ENCODE data around the gene GBE1. TPM values are rescaled to one million over a fixed set of nuclear protein-coding genes. Genes with fewer than 3 reads are reported as not detected.

GBE1 gene
- total and polyA plus RNA-seq, 2 donors (not counting 1 experiment from before 2014, with no cell fraction given), result 153 to 232 TPM

DNA sequence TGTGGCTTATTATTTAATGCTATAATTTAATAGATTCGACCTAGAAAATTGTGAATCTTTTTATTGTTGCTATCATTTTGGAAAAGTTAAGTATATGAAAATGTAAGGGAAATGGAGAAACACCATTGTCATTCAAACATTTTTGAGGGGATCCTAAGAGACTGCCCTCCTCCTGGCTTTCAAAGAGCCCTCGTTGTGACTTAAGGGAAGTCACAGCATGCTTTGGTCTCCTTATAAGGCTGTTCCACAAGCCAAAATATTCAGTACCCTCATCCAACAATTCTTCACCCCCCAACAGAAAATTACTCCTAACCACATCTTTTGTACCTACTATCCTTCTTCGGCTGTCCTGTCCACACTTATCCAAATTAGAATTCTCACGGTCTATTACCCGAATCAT lies 140.2 kb downstream of the GBE1 start:
- Histone ChIP-seq H3K4me1 (ENCODE audit: control insufficient read depth, extremely low read depth, insufficient read depth, low read length) (no peaks in the 10 kb centered on the region), H3K36me3 (ENCODE audit: control insufficient read depth, insufficient read depth, low read length) (no peaks in the 10 kb centered on the region), H4K20me1 (ENCODE audit: control insufficient read depth, extremely low read depth, insufficient read depth, low read length) (no peaks in the 10 kb centered on the region), H3K9ac (ENCODE audit: insufficient read depth, low read length) (no peak overlapping the region), H3K4me2 (ENCODE audit: extremely low read depth, insufficient read depth, low read length) (no peak overlapping the region), H3K9me3 (ENCODE audit: control insufficient read depth, insufficient read depth, low read depth, low read length) (no peaks in the 10 kb centered on the region), H3K27me3 (ENCODE audit: control insufficient read depth, insufficient read depth, low read length) (no peaks in the 10 kb centered on the region), H2AFZ (ENCODE audit: low read length) (no peak overlapping the region), H3K4me3 (replicated peaks in 1 of 4; ENCODE audit: control extremely low read depth in 1 of 4, insufficient read depth in 1 of 4, low read depth in 3 of 4, low read length in 4 of 4) (no peak overlapping the region), H3K79me2 (ENCODE audit: control insufficient read depth, insufficient read depth, low read length) (no peaks in the 10 kb centered on the region), H3K27ac (ENCODE audit: insufficient read depth, low read length) (no peak overlapping the region)
- DNase-seq (ENCODE audit: low read depth in 2 of 2), result no peak
- no peak for TF ChIP-seq EZH2 (IDR thresholded peaks at IDR 0.05; ENCODE audit: low read length, missing control alignments)
- TF ChIP-seq, protein P1, sequence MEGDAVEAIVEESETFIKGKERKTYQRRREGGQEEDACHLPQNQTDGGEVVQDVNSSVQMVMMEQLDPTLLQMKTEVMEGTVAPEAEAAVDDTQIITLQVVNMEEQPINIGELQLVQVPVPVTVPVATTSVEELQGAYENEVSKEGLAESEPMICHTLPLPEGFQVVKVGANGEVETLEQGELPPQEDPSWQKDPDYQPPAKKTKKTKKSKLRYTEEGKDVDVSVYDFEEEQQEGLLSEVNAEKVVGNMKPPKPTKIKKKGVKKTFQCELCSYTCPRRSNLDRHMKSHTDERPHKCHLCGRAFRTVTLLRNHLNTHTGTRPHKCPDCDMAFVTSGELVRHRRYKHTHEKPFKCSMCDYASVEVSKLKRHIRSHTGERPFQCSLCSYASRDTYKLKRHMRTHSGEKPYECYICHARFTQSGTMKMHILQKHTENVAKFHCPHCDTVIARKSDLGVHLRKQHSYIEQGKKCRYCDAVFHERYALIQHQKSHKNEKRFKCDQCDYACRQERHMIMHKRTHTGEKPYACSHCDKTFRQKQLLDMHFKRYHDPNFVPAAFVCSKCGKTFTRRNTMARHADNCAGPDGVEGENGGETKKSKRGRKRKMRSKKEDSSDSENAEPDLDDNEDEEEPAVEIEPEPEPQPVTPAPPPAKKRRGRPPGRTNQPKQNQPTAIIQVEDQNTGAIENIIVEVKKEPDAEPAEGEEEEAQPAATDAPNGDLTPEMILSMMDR (conservative IDR thresholded peaks at IDR 0.05 in 1 of 2, IDR thresholded peaks at IDR 0.05 in 1 of 2; ENCODE audit: low read depth in 1 of 2, low read length in 2 of 2), result no peak

DNA sequence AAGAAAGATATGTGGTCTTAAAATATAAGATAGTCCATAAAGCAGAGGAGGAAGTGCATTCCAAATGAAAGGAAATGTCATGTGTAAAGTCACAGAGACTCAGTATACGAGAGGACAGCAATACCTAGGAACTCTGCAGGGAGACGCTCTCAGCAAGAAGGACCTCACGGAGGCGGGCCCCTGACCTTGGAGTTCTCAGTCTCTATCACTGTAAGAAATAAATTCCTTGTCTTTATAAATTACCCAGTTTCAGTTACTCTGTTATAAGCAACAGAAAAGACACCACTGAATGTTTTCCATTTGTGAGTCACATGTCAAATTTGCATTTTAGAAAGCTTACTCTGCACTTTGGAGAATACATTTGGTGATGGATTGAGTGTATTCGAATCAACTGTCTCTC lies 140.6 kb downstream of the GBE1 start:
- Histone ChIP-seq H3K4me3 (replicated peaks in 1 of 4; ENCODE audit: control extremely low read depth in 1 of 4, insufficient read depth in 1 of 4, low read depth in 3 of 4, low read length in 4 of 4) (no peak overlapping the region), H3K4me1 (ENCODE audit: control insufficient read depth, extremely low read depth, insufficient read depth, low read length) (no peaks in the 10 kb centered on the region), H3K9ac (ENCODE audit: insufficient read depth, low read length) (no peak overlapping the region), H3K36me3 (ENCODE audit: control insufficient read depth, insufficient read depth, low read length) (no peaks in the 10 kb centered on the region), H4K20me1 (ENCODE audit: control insufficient read depth, extremely low read depth, insufficient read depth, low read length) (no peaks in the 10 kb centered on the region), H3K27ac (ENCODE audit: insufficient read depth, low read length) (no peak overlapping the region), H2AFZ (ENCODE audit: low read length) (no peak overlapping the region), H3K4me2 (ENCODE audit: extremely low read depth, insufficient read depth, low read length) (no peak overlapping the region), H3K27me3 (ENCODE audit: control insufficient read depth, insufficient read depth, low read length) (no peaks in the 10 kb centered on the region), H3K9me3 (ENCODE audit: control insufficient read depth, insufficient read depth, low read depth, low read length) (no peaks in the 10 kb centered on the region), H3K79me2 (ENCODE audit: control insufficient read depth, insufficient read depth, low read length) (no peaks in the 10 kb centered on the region)
- TF ChIP-seq EZH2 (IDR thresholded peaks at IDR 0.05; ENCODE audit: low read length, missing control alignments), result no peak
- TF ChIP-seq, protein P1 (conservative IDR thresholded peaks at IDR 0.05 in 1 of 2, IDR thresholded peaks at IDR 0.05 in 1 of 2; ENCODE audit: low read depth in 1 of 2, low read length in 2 of 2), result no peak
- DNase-seq (ENCODE audit: low read depth in 2 of 2), result no peak

DNA sequence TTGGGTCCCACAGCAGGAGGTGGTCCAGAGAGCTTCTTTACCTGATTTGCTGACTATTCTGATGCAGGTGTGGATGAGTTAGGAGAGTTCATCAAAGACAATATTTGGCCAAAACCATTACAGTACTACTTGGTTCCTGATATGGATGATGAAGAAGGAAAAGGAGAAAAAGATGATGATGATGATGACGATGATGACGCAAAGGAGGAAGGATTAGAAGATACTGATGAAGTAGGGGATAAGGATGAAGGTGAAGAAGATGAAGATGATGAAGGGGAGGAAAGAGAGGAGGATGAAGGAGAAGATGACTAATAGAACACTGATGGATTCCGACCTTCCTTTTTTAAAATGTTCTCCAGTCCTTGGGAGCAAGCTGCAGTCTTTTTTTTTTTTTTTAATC lies 148.7 kb downstream of the GBE1 start:
- H3K4me1 ChIP-seq (ENCODE audit: control insufficient read depth, extremely low read depth, insufficient read depth, low read length), result no peaks in the 10 kb centered on the region
- H4K20me1 ChIP-seq (ENCODE audit: control insufficient read depth, extremely low read depth, insufficient read depth, low read length), result no peaks in the 10 kb centered on the region
- H3K27ac ChIP-seq (ENCODE audit: insufficient read depth, low read length), result no peak overlapping the region
- no peaks in the 10 kb centered on the region for H3K36me3 ChIP-seq (ENCODE audit: control insufficient read depth, insufficient read depth, low read length)
- H3K79me2 ChIP-seq (ENCODE audit: control insufficient read depth, insufficient read depth, low read length), result no peaks in the 10 kb centered on the region
- no peak overlapping the region for H2AFZ ChIP-seq (ENCODE audit: low read length)
- no peak overlapping the region for H3K4me3 ChIP-seq (replicated peaks in 1 of 4; ENCODE audit: control extremely low read depth in 1 of 4, insufficient read depth in 1 of 4, low read depth in 3 of 4, low read length in 4 of 4)
- TF ChIP-seq, protein P1 (conservative IDR thresholded peaks at IDR 0.05 in 1 of 2, IDR thresholded peaks at IDR 0.05 in 1 of 2; ENCODE audit: low read depth in 1 of 2, low read length in 2 of 2), result no peak
- TF ChIP-seq EZH2 (IDR thresholded peaks at IDR 0.05; ENCODE audit: low read length, missing control alignments), result no peak
- DNase-seq (ENCODE audit: low read depth in 2 of 2), result no peak
- H3K27me3 ChIP-seq (ENCODE audit: control insufficient read depth, insufficient read depth, low read length), result no peaks in the 10 kb centered on the region
- no peaks in the 10 kb centered on the region for H3K9me3 ChIP-seq (ENCODE audit: control insufficient read depth, insufficient read depth, low read depth, low read length)
- H3K9ac ChIP-seq (ENCODE audit: insufficient read depth, low read length), result no peak overlapping the region
- no peak overlapping the region for H3K4me2 ChIP-seq (ENCODE audit: extremely low read depth, insufficient read depth, low read length)
